Neural progenitor cell (in vitro differentiated cells): ENCODE results near the gene BTBD10. TPM values are rescaled to one million over a fixed set of nuclear protein-coding genes. Genes with fewer than 3 reads are reported as not detected.
A peak's percentile ranks its signal among the peaks of the same experiment; 100 is the strongest.

ENCODE experiments used
- DNase-seq: peaks from one replicate; pipeline ENCODE4 v3.0.0-alpha.2; 2016; ENCODE audit warnings: low spot score
- H2AFZ ChIP-seq: fragments of 200-600 bp; sonication (generic); replicated peaks from 2 replicates; pipeline ENCODE4 v1.6.1; 2016; ENCODE audit warnings: antibody characterized with exemption
- H3F3A ChIP-seq: fragments of 200-600 bp; sonication (generic); 2 replicates; pipeline ENCODE4 v1.6.1; 2016; ENCODE audit warnings: antibody characterized with exemption, low read depth
- H3K27ac ChIP-seq: fragments of 200-600 bp; sonication (generic); 2 replicates; pipeline ENCODE4 v1.5.1; 2016; ENCODE audit warnings: mild to moderate bottlenecking
- H3K27me3 ChIP-seq: fragments of 200-600 bp; sonication (generic); 2 replicates; pipeline ENCODE4 v1.6.1; 2016; ENCODE audit warnings: mild to moderate bottlenecking, moderate library complexity
- H3K36me3 ChIP-seq: fragments of 200-600 bp; sonication (generic); 2 replicates; pipeline ENCODE4 v1.5.1; 2016
- H3K4me1 ChIP-seq: fragments of 200-600 bp; sonication (generic); 2 replicates; pipeline ENCODE4 v1.6.1; 2016; ENCODE audit warnings: mixed run types
- H3K4me2 ChIP-seq: fragments of 200-600 bp; sonication (generic); 2 replicates; pipeline ENCODE4 v1.6.1; 2016
- H3K4me3 ChIP-seq: fragments of 200-600 bp; sonication (generic); 2 replicates; pipeline ENCODE4 v1.5.1; 2016
- H3K79me2 ChIP-seq: fragments of 200-600 bp; sonication (generic); 2 replicates; pipeline ENCODE4 v1.6.1; 2016; ENCODE audit warnings: low read depth
- H3K9ac ChIP-seq: fragments of 200-600 bp; sonication (generic); 2 replicates; pipeline ENCODE4 v1.6.1; 2016
- H3K9me3 ChIP-seq: fragments of 200-600 bp; sonication (generic); 2 replicates; pipeline ENCODE4 v1.5.1; 2016; ENCODE audit warnings: low read depth
- H4K20me1 ChIP-seq: fragments of 200-600 bp; sonication (generic); 2 replicates; pipeline ENCODE4 v1.6.1; 2016; ENCODE audit warnings: low read depth
- H3K27ac Mint-ChIP-seq: 3 replicates; pipeline ENCODE4 v1.8.0; 2021; ENCODE audit warnings: mixed read lengths
- H3K27me3 Mint-ChIP-seq: 2 replicates; pipeline ENCODE4 v1.8.0; 2022; ENCODE audit warnings: low read depth, mild to moderate bottlenecking, inconsistent platforms, moderate library complexity, mixed read lengths; ENCODE audit not compliant: insufficient read depth
- H3K36me3 Mint-ChIP-seq: 3 replicates; pipeline ENCODE4 v1.8.0; 2021; ENCODE audit warnings: mixed read lengths
- H3K4me1 Mint-ChIP-seq: 3 replicates; pipeline ENCODE4 v1.8.0; 2021; ENCODE audit warnings: mixed read lengths
- H3K4me3 Mint-ChIP-seq: 3 replicates; pipeline ENCODE4 v1.8.0; 2021; ENCODE audit warnings: mild to moderate bottlenecking, moderate library complexity, mixed read lengths
- H3K9me3 Mint-ChIP-seq: 3 replicates; pipeline ENCODE4 v1.8.0; 2020; ENCODE audit warnings: mixed read lengths
- CTCF ChIP-seq: fragments of 200-600 bp; sonication (generic); IDR thresholded peaks from 2 replicates; pipeline ENCODE4 v1.5.1; 2017; ENCODE audit warnings: antibody characterized with exemption, mild to moderate bottlenecking
- EZH2 ChIP-seq: fragments of 200-600 bp; sonication (generic); IDR thresholded peaks from 2 replicates; pipeline ENCODE4 v1.6.1; 2017; ENCODE audit warnings: antibody characterized with exemption, mild to moderate bottlenecking, moderate library complexity
- EZH2phosphoT487 ChIP-seq: fragments of 200-600 bp; sonication (generic); IDR thresholded peaks from 2 replicates; pipeline ENCODE4 v1.6.1; 2017; ENCODE audit warnings: antibody characterized with exemption
- total RNA-seq: library from RNA; depleted of rRNA; stranded (reverse); fragments of >200 nt; gene quantifications from 2 replicates; pipeline ENCODE4 v1.2.3, GENCODE V29; 2015; ENCODE audit warnings: low replicate concordance

BTBD10 gene
- 46.1 and 59.3 TPM in 2 replicates for total RNA-seq

GRCh38 chr11:13462901-13463778, at the start of gene BTBD10:
BTBD10 (minus strand) TSS chr11:13463222; CDS start chr11:13445124, 18,098 bp downstream.
- peak within 1 kb of the TSS; percentile 93 for H3K4me3 ChIP-seq

GRCh38 chr11:13503393-13503792, 40.4 kb upstream of the BTBD10 start:
- Mint-ChIP-seq H3K27me3 (no peaks in the 10 kb centered on the region), H3K4me3 (no peak overlapping the region), H3K4me1 (no peaks in the 10 kb centered on the region), H3K36me3 (no peaks in the 10 kb centered on the region), H3K9me3 (no peaks in the 10 kb centered on the region), H3K27ac (no peak overlapping the region)
- H4K20me1 ChIP-seq, result no peaks in the 10 kb centered on the region
- TF ChIP-seq EZH2 (no peak), EZH2phosphoT487 (no peak), CTCF (no peak)
- H3K4me2 ChIP-seq, result no peak overlapping the region
- H3K9ac ChIP-seq, result no peak overlapping the region
- H3K9me3 ChIP-seq, result no peaks in the 10 kb centered on the region
- no peak overlapping the region for H3K27ac ChIP-seq
- H3K36me3 ChIP-seq, result no peaks in the 10 kb centered on the region
- H3K79me2 ChIP-seq, result no peaks in the 10 kb centered on the region
- DNase-seq, result no peak
- no peaks in the 10 kb centered on the region for H3K4me1 ChIP-seq
- H2AFZ ChIP-seq, result no peak overlapping the region
- H3K27me3 ChIP-seq, result no peaks in the 10 kb centered on the region
- H3K4me3 ChIP-seq, result no peak overlapping the region
- no peaks in the 10 kb centered on the region for H3F3A ChIP-seq

More at GRCh38 chr11:13462901-13463778, at the start of gene BTBD10:
- Mint-ChIP-seq H3K4me3 (peak within 1 kb of the TSS; percentile 98), H3K27ac (peak within 1 kb of the TSS; percentile 99), H3K27me3 (peaks cover 2% of the 10 kb centered on the region), H3K36me3 (peaks cover 2% of the 10 kb centered on the region), H3K9me3 (no peaks in the 10 kb centered on the region), H3K4me1 (peaks cover 19% of the 10 kb centered on the region)
- H3K27me3 ChIP-seq, result no peaks in the 10 kb centered on the region
- H2AFZ ChIP-seq, result peak within 1 kb of the TSS; percentile 91
- H3K9me3 ChIP-seq, result no peaks in the 10 kb centered on the region
- TF ChIP-seq CTCF (no peak), EZH2phosphoT487 (no peak), EZH2 (no peak)
- H3F3A ChIP-seq, result peaks cover 20% of the 10 kb centered on the region
- H3K27ac ChIP-seq, result peak within 1 kb of the TSS; percentile 65
- H3K4me2 ChIP-seq, result peak within 1 kb of the TSS; percentile 83
- DNase-seq, result peak; percentile 98
- no peaks in the 10 kb centered on the region for H3K36me3 ChIP-seq
- peaks cover 41% of the 10 kb centered on the region for H3K79me2 ChIP-seq
- peak within 1 kb of the TSS; percentile 79 for H3K9ac ChIP-seq
- H4K20me1 ChIP-seq, result peaks cover 9% of the 10 kb centered on the region
- peaks cover 10% of the 10 kb centered on the region for H3K4me1 ChIP-seq

- no peak overlapping the region for H3K9ac ChIP-seq
- H3K4me1 Mint-ChIP-seq, result no peaks in the 10 kb centered on the region
- H3K27ac Mint-ChIP-seq, result no peak overlapping the region
- H3K36me3 ChIP-seq, result no peaks in the 10 kb centered on the region
- H3K4me2 ChIP-seq, result no peak overlapping the region
- no peaks in the 10 kb centered on the region for H3F3A ChIP-seq
- H3K27me3 ChIP-seq, result no peaks in the 10 kb centered on the region
- no peaks in the 10 kb centered on the region for H3K79me2 ChIP-seq
- no peak overlapping the region for H3K4me3 Mint-ChIP-seq
- no peaks in the 10 kb centered on the region for H3K9me3 Mint-ChIP-seq
- H2AFZ ChIP-seq, result no peak overlapping the region
- no peaks in the 10 kb centered on the region for H3K36me3 Mint-ChIP-seq
- no peak overlapping the region for H3K4me3 ChIP-seq
- H3K4me1 ChIP-seq, result no peaks in the 10 kb centered on the region
- DNase-seq, result no peak
- no peak overlapping the region for H3K27ac ChIP-seq
- no peak for TF ChIP-seq EZH2phosphoT487
- no peak for TF ChIP-seq CTCF
- TF ChIP-seq EZH2, result no peak
- H4K20me1 ChIP-seq, result no peaks in the 10 kb centered on the region
- H3K9me3 ChIP-seq, result no peaks in the 10 kb centered on the region
- no peaks in the 10 kb centered on the region for H3K27me3 Mint-ChIP-seq
Measured at GRCh38 chr11:13502492-13502891, 39.5 kb upstream of the BTBD10 start.
